Erythroblast (primary cell): Measurements from ENCODE around the gene RPLP1.
"Not testable (repeated sequence)": the region's sequence is repeated elsewhere in the genome, so short reads cannot be mapped to it uniquely, and the experiment has no call there.

ENCODE experiments used
- DNase-seq, 2 experiments: peaks; one replicate each; lab custom pipeline; 2025; lab: John Stamatoyannopoulos, UW
- GATA1 ChIP-seq: IDR thresholded peaks from 2 replicates; pipeline ENCODE4 v1.6.1; 2011; ENCODE audit warnings: low read depth, mild to moderate bottlenecking, control low read depth, low read length, moderate library complexity
- POLR2A ChIP-seq: IDR thresholded peaks from 2 replicates; pipeline ENCODE4 v1.6.1; 2011; ENCODE audit warnings: mild to moderate bottlenecking, low read length

The RPLP1 gene

GRCh38 chr15:69424001-69424400, 28.6 kb upstream of the RPLP1 start:
- TF ChIP-seq GATA1 (no peak), POLR2A (no peak)
- DNase-seq: no peak

- no peak for DNase-seq
- TF ChIP-seq POLR2A: no peak
- no peak for TF ChIP-seq GATA1
Observed at GRCh38 chr15:69424748-69425413, 27.7 kb upstream of the RPLP1 start.

- TF ChIP-seq GATA1: no peak
- no peak for TF ChIP-seq POLR2A
- no peak for DNase-seq
Observed at GRCh38 chr15:69433831-69434230, 18.8 kb upstream of the RPLP1 start.

GRCh38 chr15:69434238-69434637, 18.4 kb upstream of the RPLP1 start:
- DNase-seq: no peak
- TF ChIP-seq POLR2A (no peak), GATA1 (no peak)

- TF ChIP-seq POLR2A (no peak), GATA1 (no peak)
Observed at GRCh38 chr15:69434679-69435078, 17.9 kb upstream of the RPLP1 start.

GRCh38 chr15:69435985-69436384, 16.6 kb upstream of the RPLP1 start:
- no peak for DNase-seq

More at GRCh38 chr15:69434679-69435078, 17.9 kb upstream of the RPLP1 start:
- DNase-seq: no peak

GRCh38 chr15:69436951-69437350, 15.7 kb upstream of the RPLP1 start:
- TF ChIP-seq GATA1 (no peak), POLR2A (no peak)
- DNase-seq: no peak

More at GRCh38 chr15:69435985-69436384, 16.6 kb upstream of the RPLP1 start:
- TF ChIP-seq POLR2A (no peak), GATA1 (no peak)

GRCh38 chr15:69439623-69440022, 13.0 kb upstream of the RPLP1 start:
- no peak for TF ChIP-seq GATA1
- TF ChIP-seq POLR2A: no peak
- DNase-seq: no peak

GRCh38 chr15:69443032-69443611, 9.5 kb upstream of the RPLP1 start:
- TF ChIP-seq GATA1: no peak
- no peak for DNase-seq

- no peak for TF ChIP-seq POLR2A
- no peak for TF ChIP-seq GATA1
- no peak for DNase-seq
Observed at GRCh38 chr15:69444686-69445085, 7.9 kb upstream of the RPLP1 start.

- no peak for DNase-seq
- TF ChIP-seq GATA1 (no peak), POLR2A (no peak)
Observed at GRCh38 chr15:69446953-69447352, 5.7 kb upstream of the RPLP1 start.

GRCh38 chr15:69450221-69450620, 2.4 kb upstream of the RPLP1 start:
- DNase-seq: not testable (repeated sequence)

- no peak for TF ChIP-seq GATA1
- TF ChIP-seq POLR2A: no peak
- DNase-seq: no peak
Observed at GRCh38 chr15:69450968-69451695, 1.5 kb upstream of the RPLP1 start.

GRCh38 chr15:69451951-69452691, 497 bp upstream of the RPLP1 start:
- TF ChIP-seq GATA1 (no peak), POLR2A (no peak)
- DNase-seq: peak; percentile 90 to 95
